ENCODE results near the gene AVEN. TPM values are rescaled to one million over a fixed set of nuclear protein-coding genes. Genes with fewer than 3 reads are reported as not detected.

The AVEN gene
- total RNA-seq, 4 donors from 2014 or later, result 6.3 to 17.3 (median 10.6) TPM

- Histone ChIP-seq H3K36me3 (no peaks in the 10 kb centered on the region), H3K4me1 (no peaks in the 10 kb centered on the region), H3K27ac (no peak overlapping the region), H3K4me3 (no peak overlapping the region), H3K9me3 (no peaks in the 10 kb centered on the region), H3K27me3 (no peaks in the 10 kb centered on the region)
- DNase-seq, result no peak
- no peak for TF ChIP-seq POLR2A (IDR thresholded peaks at IDR 0.05)
- TF ChIP-seq, protein P1, sequence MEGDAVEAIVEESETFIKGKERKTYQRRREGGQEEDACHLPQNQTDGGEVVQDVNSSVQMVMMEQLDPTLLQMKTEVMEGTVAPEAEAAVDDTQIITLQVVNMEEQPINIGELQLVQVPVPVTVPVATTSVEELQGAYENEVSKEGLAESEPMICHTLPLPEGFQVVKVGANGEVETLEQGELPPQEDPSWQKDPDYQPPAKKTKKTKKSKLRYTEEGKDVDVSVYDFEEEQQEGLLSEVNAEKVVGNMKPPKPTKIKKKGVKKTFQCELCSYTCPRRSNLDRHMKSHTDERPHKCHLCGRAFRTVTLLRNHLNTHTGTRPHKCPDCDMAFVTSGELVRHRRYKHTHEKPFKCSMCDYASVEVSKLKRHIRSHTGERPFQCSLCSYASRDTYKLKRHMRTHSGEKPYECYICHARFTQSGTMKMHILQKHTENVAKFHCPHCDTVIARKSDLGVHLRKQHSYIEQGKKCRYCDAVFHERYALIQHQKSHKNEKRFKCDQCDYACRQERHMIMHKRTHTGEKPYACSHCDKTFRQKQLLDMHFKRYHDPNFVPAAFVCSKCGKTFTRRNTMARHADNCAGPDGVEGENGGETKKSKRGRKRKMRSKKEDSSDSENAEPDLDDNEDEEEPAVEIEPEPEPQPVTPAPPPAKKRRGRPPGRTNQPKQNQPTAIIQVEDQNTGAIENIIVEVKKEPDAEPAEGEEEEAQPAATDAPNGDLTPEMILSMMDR (IDR thresholded peaks at IDR 0.05), result no peak
Measured at GRCh38 chr15:33941279-33942063, 97.5 kb downstream of the AVEN start.

GRCh38 chr15:33934921-33935320, 104.1 kb downstream of the AVEN start:
- H3K4me1 ChIP-seq, result no peaks in the 10 kb centered on the region
- H3K9me3 ChIP-seq, result no peaks in the 10 kb centered on the region
- H3K4me3 ChIP-seq, result no peak overlapping the region
- no peak overlapping the region for H3K27ac ChIP-seq
- H3K36me3 ChIP-seq, result no peaks in the 10 kb centered on the region
- TF ChIP-seq POLR2A (IDR thresholded peaks at IDR 0.05), result no peak
- H3K27me3 ChIP-seq, result no peaks in the 10 kb centered on the region
- DNase-seq, result no peak

GRCh38 chr15:33934396-33934795, 104.6 kb downstream of the AVEN start:
- no peaks in the 10 kb centered on the region for H3K27me3 ChIP-seq
- no peak overlapping the region for H3K4me3 ChIP-seq
- H3K27ac ChIP-seq, result no peak overlapping the region
- no peaks in the 10 kb centered on the region for H3K36me3 ChIP-seq
- no peaks in the 10 kb centered on the region for H3K4me1 ChIP-seq
- TF ChIP-seq POLR2A (IDR thresholded peaks at IDR 0.05), result no peak
- TF ChIP-seq, protein P1 (IDR thresholded peaks at IDR 0.05), result no peak
- no peak for DNase-seq
- H3K9me3 ChIP-seq, result no peaks in the 10 kb centered on the region

DNA sequence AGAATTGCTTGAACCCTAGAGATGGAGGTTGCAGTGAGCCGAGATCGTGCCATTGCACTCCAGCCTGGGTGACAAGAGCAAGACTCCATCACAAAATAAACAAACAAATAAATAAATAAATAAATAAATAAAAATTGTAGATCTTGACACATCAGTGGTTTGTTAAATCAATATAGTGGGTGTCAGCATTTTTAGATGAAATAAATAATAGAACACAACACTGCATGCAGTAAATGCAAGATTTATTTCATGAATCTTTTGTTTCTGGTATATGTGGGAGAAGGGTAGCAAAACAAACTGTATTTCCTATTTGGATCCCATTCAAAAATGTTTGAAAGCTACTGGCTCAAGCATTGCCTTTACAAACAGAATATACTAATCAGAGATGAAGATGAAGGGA, 106.3 kb downstream of the AVEN start:
- no peaks in the 10 kb centered on the region for H3K4me1 ChIP-seq
- DNase-seq, result no peak

GRCh38 chr15:33926260-33926659, 112.7 kb downstream of the AVEN start:
- DNase-seq, result no peak
- no peak overlapping the region for H3K4me3 ChIP-seq
- no peak overlapping the region for H3K27ac ChIP-seq
- H3K36me3 ChIP-seq, result no peaks in the 10 kb centered on the region
- H3K4me1 ChIP-seq, result no peaks in the 10 kb centered on the region
- no peak for TF ChIP-seq POLR2A (IDR thresholded peaks at IDR 0.05)
- TF ChIP-seq, protein P1 (IDR thresholded peaks at IDR 0.05), result no peak
- no peaks in the 10 kb centered on the region for H3K9me3 ChIP-seq
- H3K27me3 ChIP-seq, result no peaks in the 10 kb centered on the region

More for the DNA sequence above, 106.3 kb downstream of the AVEN start:
- Histone ChIP-seq H3K27ac (no peak overlapping the region), H3K9me3 (no peaks in the 10 kb centered on the region), H3K4me3 (no peak overlapping the region), H3K27me3 (no peaks in the 10 kb centered on the region), H3K36me3 (no peaks in the 10 kb centered on the region)
- TF ChIP-seq POLR2A (IDR thresholded peaks at IDR 0.05), result no peak
- TF ChIP-seq, protein P1 (IDR thresholded peaks at IDR 0.05), result no peak

- TF ChIP-seq, protein P1 (IDR thresholded peaks at IDR 0.05), result no peak
- TF ChIP-seq POLR2A (IDR thresholded peaks at IDR 0.05), result no peak
- Histone ChIP-seq H3K4me3 (no peak overlapping the region), H3K36me3 (no peaks in the 10 kb centered on the region), H3K9me3 (no peaks in the 10 kb centered on the region), H3K4me1 (no peaks in the 10 kb centered on the region), H3K27ac (no peak overlapping the region), H3K27me3 (no peaks in the 10 kb centered on the region)
- no peak for DNase-seq
Measured at GRCh38 chr15:33923446-33923845, 115.6 kb downstream of the AVEN start.
